ENCODE measurements around the gene RHBDL3.

DNA sequence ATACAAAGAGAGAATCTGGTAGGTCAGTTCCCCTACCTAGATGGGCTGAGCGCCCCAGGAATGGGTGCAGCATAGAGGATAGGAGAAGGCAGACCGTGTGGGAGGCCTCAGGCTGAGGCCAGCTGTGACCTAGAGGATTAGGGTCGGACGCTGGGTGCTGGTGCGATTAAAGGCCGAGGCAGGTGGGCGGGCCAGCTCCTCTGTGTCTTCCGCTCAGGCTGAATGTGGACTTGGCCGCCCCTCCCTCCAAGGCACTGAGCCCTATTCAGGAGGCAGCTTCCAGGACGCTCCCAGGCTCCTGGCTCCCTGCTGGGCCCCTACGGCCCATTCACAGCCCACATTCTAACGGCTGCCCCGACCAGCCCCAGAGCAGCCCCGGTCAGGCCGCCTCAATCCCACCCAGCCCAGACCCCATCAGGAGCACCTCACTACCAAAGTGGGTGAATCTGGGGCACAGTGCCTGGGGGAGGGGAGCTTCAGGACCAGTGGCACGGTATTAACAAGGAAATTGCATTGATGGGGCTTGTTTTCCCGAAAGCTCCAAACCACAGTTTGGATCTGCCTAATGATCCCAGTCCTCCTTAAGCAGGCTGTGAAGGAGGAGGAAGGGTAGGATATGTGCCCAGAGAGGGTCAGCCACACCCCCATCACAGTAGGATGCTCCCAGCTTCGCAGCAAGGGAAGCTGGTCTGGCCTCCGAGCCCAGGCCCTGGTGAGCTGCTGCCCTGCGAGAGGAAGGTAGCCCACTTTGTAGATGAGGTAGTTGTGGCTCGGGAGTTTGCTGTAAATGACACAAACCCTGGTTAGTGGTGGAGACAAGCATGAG lies 14.5 kb downstream of the RHBDL3 start:
- TF ChIP-seq, protein P1, sequence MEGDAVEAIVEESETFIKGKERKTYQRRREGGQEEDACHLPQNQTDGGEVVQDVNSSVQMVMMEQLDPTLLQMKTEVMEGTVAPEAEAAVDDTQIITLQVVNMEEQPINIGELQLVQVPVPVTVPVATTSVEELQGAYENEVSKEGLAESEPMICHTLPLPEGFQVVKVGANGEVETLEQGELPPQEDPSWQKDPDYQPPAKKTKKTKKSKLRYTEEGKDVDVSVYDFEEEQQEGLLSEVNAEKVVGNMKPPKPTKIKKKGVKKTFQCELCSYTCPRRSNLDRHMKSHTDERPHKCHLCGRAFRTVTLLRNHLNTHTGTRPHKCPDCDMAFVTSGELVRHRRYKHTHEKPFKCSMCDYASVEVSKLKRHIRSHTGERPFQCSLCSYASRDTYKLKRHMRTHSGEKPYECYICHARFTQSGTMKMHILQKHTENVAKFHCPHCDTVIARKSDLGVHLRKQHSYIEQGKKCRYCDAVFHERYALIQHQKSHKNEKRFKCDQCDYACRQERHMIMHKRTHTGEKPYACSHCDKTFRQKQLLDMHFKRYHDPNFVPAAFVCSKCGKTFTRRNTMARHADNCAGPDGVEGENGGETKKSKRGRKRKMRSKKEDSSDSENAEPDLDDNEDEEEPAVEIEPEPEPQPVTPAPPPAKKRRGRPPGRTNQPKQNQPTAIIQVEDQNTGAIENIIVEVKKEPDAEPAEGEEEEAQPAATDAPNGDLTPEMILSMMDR (IDR thresholded peaks at IDR 0.05): no peak
- TF ChIP-seq POLR2A (IDR thresholded peaks at IDR 0.05): no peak

All from right lobe of liver (tissue), 4 donors.